Esophagus squamous epithelium (tissue), 5 donors: ENCODE measurements around the gene SSH3. TPM values are rescaled to one million over a fixed set of nuclear protein-coding genes. Genes with fewer than 3 reads are reported as not detected.

Experiments used
- DNase-seq: peaks from one replicate; lab custom pipeline; 2025; lab: John Stamatoyannopoulos, UW
- H3K27ac ChIP-seq, 4 donors: fragments of 200-600 bp; sonication (generic); one replicate each; pipeline ENCODE4 v1.5.1; 2016 to 2019; ENCODE audit warnings: mild to moderate bottlenecking in 1 of 4
- H3K27me3 ChIP-seq, 4 donors: fragments of 200-600 bp; sonication (generic); 1 replicate in 3 of 4; 2 replicates in 1 of 4; pipeline versions ENCODE4 v1.5.1 to v1.6.0; 2017 to 2021; ENCODE audit warnings: antibody characterized with exemption in 1 of 4
- H3K36me3 ChIP-seq, 3 donors: fragments of 200-600 bp; sonication (generic); one replicate each; pipeline ENCODE4 v1.5.1; 2016 to 2019
- H3K4me1 ChIP-seq, 3 donors: fragments of 200-600 bp; sonication (generic); one replicate each; pipeline ENCODE4 v1.5.1; 2017 to 2019
- H3K4me3 ChIP-seq, 4 donors: fragments of 200-600 bp; sonication (generic); 1 replicate in 3 of 4; 2 replicates in 1 of 4; pipeline ENCODE4 v1.5.1; 2016 to 2019; ENCODE audit warnings: mild to moderate bottlenecking in 2 of 4, moderate library complexity in 1 of 4
- H3K9me3 ChIP-seq, 3 donors: fragments of 200-600 bp; sonication (generic); one replicate each; pipeline ENCODE4 v1.5.1; 2016 to 2019
- CTCF ChIP-seq, 6 experiments: fragments of 450-650 bp in 4 of 6; fragments of 200-600 bp in 2 of 6; sonication (generic) in 2 of 6; IDR thresholded peaks; one replicate each; pipeline ENCODE4 v1.5.1; 2016 to 2019; ENCODE audit warnings: antibody characterized with exemption in 6 of 6, mild to moderate bottlenecking in 4 of 6, moderate library complexity in 4 of 6
- POLR2A ChIP-seq, 4 donors: fragments of 450-650 bp; IDR thresholded peaks; one replicate each; pipeline ENCODE4 v1.6.1; 2017; ENCODE audit warnings: antibody characterized with exemption in 4 of 4, mild to moderate bottlenecking in 4 of 4, moderate library complexity in 3 of 4
- WGBS, 2 donors: methylation state at CpG; one replicate each; pipeline ENCODE4 v1.1.5; 2018; 5-methylcytosine and 5-hydroxymethylcytosine counted together
- intact Hi-C: fragments of 100-400 bp; cut with DNase I; formaldehyde crosslinking; loops from one replicate; pipeline ENCODE4 v1.15.0; 2022
- total RNA-seq, 4 donors: library from RNA; depleted of rRNA; stranded (reverse); fragments of >200 nt; gene quantifications; one replicate each; pipeline ENCODE4 v1.1.0, GENCODE V29; 2016
- donor health status: DM: yes; HTN: yes; CAD: no.

The SSH3 gene, protein sequence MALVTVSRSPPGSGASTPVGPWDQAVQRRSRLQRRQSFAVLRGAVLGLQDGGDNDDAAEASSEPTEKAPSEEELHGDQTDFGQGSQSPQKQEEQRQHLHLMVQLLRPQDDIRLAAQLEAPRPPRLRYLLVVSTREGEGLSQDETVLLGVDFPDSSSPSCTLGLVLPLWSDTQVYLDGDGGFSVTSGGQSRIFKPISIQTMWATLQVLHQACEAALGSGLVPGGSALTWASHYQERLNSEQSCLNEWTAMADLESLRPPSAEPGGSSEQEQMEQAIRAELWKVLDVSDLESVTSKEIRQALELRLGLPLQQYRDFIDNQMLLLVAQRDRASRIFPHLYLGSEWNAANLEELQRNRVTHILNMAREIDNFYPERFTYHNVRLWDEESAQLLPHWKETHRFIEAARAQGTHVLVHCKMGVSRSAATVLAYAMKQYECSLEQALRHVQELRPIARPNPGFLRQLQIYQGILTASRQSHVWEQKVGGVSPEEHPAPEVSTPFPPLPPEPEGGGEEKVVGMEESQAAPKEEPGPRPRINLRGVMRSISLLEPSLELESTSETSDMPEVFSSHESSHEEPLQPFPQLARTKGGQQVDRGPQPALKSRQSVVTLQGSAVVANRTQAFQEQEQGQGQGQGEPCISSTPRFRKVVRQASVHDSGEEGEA
- total RNA-seq, result 10 to 100 TPM; 51.4 to 78.4 (median 64.8) TPM

DNA sequence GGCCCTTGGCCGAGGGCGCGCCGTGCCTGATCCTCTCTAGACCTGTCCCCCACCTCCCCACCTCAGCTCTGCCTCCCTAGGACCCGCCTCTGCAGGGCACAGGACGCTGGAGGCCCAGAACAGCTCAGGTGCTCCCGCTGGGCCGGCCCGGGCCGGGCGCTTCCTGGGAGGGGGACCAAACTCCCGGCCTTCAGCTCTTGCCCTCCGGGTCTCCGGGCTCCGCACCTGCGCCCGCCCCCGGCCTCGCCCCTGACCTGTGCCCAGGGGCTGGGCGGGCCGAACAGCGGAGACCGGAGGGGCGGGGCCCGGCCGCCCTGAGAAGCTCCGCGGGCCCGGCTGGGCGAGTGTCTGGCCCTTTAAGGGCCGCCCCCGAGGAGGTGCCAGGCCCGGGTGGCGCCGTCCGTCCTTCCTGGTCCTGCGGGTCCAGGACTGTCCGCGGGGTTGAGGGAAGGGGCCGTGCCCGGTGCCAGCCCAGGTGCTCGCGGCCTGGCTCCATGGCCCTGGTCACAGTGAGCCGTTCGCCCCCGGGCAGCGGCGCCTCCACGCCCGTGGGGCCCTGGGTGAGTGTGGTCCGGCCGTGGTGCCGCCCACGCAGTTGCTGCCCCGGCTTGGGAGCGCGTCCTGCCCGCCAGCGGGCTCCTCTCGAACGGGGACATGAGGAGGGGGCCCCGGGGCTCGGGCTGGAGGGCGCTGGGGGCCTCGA, at the start of gene SSH3:
TSS of gene SSH3 (plus strand) at position 399 of the 703 bp plus-strand sequence. CDS start at position 495, 96 bp downstream.
- H3K9me3 ChIP-seq, result no peaks in the 10 kb centered on the region
- intact Hi-C loops, result no loop called here
- 15% methylated on average over 5 of the region's 65 CpGs; no CpG with 5 or more reads in 1 of the 2 donors for WGBS, 2 donors
- H3K4me1 ChIP-seq, result peaks cover 30 to 55% (median 34%) of the 10 kb centered on the region in 3 donors
- peak within 1 kb of the TSS; percentile 90 to 95 (median 92) for H3K27ac ChIP-seq
- H3K27me3 ChIP-seq, result no peaks in the 10 kb centered on the region
- peaks cover 29 to 58% (median 36%) of the 10 kb centered on the region in 3 donors for H3K36me3 ChIP-seq
- TF ChIP-seq CTCF (IDR thresholded peaks at IDR 0.05), result no peak
- TF ChIP-seq POLR2A (IDR thresholded peaks at IDR 0.05), result peak in 1 of 4 donors; percentile 73
- DNase-seq, result no peak
- peak within 1 kb of the TSS; percentile 56 to 88 (median 82) for H3K4me3 ChIP-seq

DNA sequence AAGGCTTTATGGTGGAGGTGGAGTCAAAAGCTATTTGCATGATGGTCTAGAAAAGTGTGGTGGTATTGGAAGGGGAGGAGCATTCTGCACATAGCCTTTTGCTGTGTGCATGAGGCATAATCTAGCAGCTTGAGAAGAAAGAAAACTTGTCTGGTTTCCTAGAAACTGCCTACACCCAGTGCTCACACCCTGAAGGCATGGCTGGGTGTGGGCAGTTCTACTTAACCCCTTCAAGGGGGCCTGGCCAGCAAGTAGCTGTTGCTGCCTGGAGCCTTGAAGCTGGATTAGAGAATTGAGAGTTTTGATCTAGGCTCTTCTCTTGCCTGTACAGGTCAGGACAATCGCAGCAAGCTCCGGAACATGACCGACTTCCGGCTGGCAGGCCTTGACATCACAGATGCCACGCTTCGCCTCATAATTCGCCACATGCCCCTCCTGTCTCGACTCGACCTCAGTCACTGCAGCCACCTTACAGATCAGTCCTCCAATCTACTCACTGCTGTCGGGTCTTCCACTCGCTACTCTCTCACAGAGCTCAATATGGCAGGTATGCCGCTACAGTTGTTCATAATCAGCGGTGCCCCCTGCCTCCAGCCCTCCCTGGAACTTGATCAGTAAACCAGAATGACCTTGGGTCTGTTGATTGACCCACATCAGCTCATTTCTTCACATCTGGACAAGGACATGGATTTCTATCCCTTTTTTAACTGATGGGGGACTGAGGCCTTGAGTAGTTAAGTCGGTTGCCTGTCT, 49.3 kb upstream of the SSH3 start:
- no peak for DNase-seq
- peaks cover 57 to 86% (median 58%) of the 10 kb centered on the region in 3 donors for H3K36me3 ChIP-seq
- no peak for TF ChIP-seq POLR2A (IDR thresholded peaks at IDR 0.05)
- TF ChIP-seq CTCF (IDR thresholded peaks at IDR 0.05), result no peak
- intact Hi-C loops, result no loop called here
- H3K27ac ChIP-seq, result peak overlapping the region; percentile 77 to 90 (median 88)
- WGBS, 2 donors, result 54 to 83% methylated on average over 9 to 14 of the region's 14 CpGs
- no peaks in the 10 kb centered on the region for H3K27me3 ChIP-seq
- H3K9me3 ChIP-seq, result no peaks in the 10 kb centered on the region
- peaks cover 24 to 83% (median 29%) of the 10 kb centered on the region in 3 donors for H3K4me1 ChIP-seq
- no peak overlapping the region for H3K4me3 ChIP-seq

DNA sequence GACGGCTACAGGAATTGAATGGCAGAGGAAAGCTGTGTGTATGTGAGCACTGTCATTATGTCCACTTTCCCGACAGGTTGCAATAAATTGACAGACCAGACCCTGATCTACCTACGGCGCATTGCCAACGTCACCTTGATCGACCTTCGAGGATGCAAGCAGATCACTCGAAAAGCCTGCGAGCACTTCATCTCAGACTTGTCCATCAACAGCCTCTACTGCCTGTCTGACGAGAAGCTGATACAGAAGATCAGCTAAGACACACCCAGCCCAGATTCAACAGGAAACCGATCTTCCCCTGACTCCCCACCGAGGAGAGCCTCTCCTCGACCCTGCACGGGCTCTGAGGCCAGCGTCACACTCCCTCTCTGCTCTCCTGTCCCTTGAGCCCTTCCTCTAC, 48.5 kb upstream of the SSH3 start:
- H3K27ac ChIP-seq, result peak overlapping the region; percentile 77 to 90 (median 88)
- no peak for TF ChIP-seq CTCF (IDR thresholded peaks at IDR 0.05)
- no peak for TF ChIP-seq POLR2A (IDR thresholded peaks at IDR 0.05)
- peaks cover 21 to 76% (median 25%) of the 10 kb centered on the region in 3 donors for H3K4me1 ChIP-seq

DNA sequence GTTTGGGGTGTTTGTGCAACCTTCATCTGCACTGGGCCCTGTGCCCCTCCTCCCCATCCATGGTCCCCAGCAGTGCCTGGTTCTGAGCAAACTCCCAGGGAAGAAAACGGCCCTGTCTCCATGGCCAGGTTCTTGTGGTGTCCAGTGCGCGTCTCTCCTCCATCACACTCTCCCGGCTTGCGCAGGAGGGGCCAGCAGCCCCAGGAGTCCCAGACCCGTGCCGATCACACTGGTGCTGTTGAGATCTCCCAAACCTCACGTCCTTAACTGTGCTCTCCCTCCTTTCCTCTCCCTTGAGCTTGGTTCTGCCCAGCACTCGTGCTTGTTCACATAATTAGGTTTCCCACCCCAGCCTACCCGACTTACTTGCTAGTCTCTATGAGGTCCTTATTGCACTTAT, 48.0 kb upstream of the SSH3 start:
- H3K27ac ChIP-seq, result peak overlapping the region in 3 of 4 donors; percentile 77 to 90 (median 87)
- peaks cover 45 to 73% (median 48%) of the 10 kb centered on the region in 3 donors for H3K36me3 ChIP-seq
- 84 to 87% methylated on average over 9 to 10 of the region's 10 CpGs for WGBS, 2 donors
- H3K9me3 ChIP-seq, result no peaks in the 10 kb centered on the region
- intact Hi-C loops, result no loop called here
- no peaks in the 10 kb centered on the region for H3K27me3 ChIP-seq
- peaks cover 21 to 71% (median 25%) of the 10 kb centered on the region in 3 donors for H3K4me1 ChIP-seq
- DNase-seq, result no peak
- TF ChIP-seq CTCF (IDR thresholded peaks at IDR 0.05) (no peak), POLR2A (IDR thresholded peaks at IDR 0.05) (no peak)
- H3K4me3 ChIP-seq, result no peak overlapping the region

More for the DNA sequence above, 48.5 kb upstream of the SSH3 start:
- no peak for DNase-seq
- WGBS, 2 donors, result 74 to 78% methylated on average over 7 to 15 of the region's 15 CpGs
- intact Hi-C loops, result no loop called here
- Histone ChIP-seq H3K4me3 (no peak overlapping the region), H3K36me3 (peaks cover 51 to 79% (median 53%) of the 10 kb centered on the region in 3 donors), H3K9me3 (no peaks in the 10 kb centered on the region), H3K27me3 (no peaks in the 10 kb centered on the region)
